ENCODE results near the gene SRPRA.

DNA sequence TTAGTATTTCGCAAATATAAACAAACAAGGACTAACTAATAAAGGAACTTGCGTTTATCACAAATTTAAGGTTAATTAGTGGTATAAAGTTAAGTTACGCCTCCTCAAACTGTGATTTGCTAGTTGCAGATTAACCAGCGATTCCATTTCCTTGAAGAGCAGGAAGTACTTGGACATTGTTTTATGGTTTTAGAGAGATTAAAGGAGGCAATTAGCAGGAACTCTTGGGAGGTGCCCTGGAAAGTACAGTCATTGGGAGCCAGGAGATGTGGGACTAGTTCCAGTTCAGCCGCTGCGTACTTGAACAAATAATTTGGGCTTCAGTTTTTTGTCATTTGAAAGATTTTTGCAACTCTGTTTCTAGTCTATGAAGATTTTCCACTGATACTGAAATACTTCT, 53.9 kb downstream of the SRPRA start:
- TF ChIP-seq CTCF (IDR thresholded peaks at IDR 0.05) (no peak), POLR2A (IDR thresholded peaks at IDR 0.05) (no peak)

Data from sigmoid colon (tissue), 3 donors.